ENCODE data around the gene C1QTNF6. TPM values are rescaled to one million over a fixed set of nuclear protein-coding genes. Genes with fewer than 3 reads are reported as not detected.

C1QTNF6 gene
- total RNA-seq, 1 donor from 2014 or later, result 1.6 TPM

DNA sequence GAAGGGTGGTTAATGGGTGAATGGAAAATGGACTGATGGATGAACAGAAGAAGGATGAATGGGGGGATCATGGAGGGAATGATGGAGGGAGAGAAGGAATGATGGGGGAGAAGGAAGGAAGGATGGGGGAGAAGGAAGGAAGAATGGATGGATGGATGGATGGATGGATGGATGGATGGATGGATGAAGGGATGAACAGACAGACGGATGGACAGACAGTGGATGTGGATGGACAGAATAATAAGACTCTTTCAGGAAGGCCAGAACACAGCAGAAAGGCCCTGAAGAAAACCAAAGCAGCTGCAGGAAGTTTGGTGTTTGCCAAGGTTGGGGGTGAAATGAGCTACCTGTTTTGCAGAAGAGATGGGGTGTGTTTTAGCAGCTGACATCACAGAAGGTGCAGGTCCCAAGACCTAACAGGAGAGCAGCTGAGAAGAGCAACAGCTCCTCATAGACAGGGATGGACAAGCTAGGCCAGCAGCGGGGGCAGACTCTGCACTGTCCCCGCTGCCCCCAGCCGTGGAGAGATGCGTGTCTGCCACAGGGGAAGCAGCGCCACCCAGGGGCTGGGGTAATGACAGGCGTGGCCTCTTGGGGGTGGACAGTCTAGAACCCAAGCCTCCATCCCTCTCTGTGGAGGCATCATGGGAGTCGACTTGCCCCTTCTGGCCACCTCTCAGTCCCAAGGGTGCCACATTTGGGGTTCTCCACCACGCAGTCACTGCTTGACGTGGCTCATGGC, 17.9 kb downstream of the C1QTNF6 start:
- intact Hi-C loops (cut with DNase I), result loop anchor here (10.0 kb wide), 1 partner anchor 95 kb away; no protein-coding TSS in a partner anchor
- ATAC-seq (no peak), DNase-seq (ENCODE audit: missing footprints) (peak; percentile 16)

DNA sequence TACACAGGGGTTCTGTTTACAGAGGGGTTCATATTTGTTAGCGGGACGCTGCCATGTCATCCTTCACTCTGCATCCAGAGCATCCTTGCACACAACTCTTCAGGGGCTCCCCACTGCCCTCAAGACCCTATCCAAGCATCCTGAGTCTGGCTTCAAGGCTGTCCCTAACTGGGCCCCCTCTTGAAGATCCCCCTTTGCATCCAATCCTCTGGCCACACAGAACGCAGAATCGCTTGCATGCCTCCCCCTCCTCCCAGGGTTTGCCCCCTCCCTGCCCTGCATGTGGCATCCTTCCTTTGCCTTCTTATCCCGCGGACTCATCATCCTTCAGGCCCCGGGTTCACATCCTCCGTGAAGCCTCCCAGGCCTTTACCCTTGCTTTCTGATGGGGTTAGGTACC, 18.6 kb downstream of the C1QTNF6 start:
- ATAC-seq, result no peak
- intact Hi-C loops (cut with DNase I), result loop anchor here (10.0 kb wide), 1 partner anchor 95 kb away; no protein-coding TSS in a partner anchor
- no peak for DNase-seq (ENCODE audit: missing footprints)

DNA sequence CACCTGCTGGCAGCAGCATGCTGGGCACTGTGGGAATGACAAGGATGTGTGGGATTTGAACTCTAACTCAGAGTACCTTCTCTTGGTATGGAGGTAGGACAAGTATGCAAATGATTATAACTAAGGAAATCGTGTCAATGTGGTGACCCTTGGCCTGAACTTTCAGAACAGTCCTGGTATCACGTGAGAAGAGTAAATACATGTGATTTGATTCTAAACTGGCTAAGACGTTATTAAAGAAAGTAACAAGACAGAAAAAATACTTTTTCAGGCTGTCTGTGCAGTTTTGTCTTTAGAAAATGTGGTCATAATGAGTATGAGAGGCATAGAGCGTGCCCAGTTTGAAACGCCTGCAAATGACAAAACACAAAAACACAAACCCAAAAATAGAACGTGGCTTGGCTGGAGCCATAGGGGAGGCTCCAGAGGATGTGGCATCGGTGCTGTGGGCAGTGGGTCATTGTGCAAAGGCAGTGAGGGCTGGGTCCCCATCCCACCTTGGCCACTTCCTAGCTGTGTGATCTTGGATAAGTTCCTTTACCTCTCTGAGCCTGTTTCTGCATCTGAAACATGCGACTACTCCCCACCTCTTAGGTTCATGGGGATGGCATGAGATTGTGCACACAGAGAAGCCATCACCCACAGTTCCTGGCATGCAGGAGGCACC, 19.9 kb downstream of the C1QTNF6 start:
- intact Hi-C loops (cut with DNase I), result loop anchor here (2.0 to 10.0 kb wide), 2 partner anchors 93 kb away; no protein-coding TSS in a partner anchor
- ATAC-seq (no peak), DNase-seq (ENCODE audit: missing footprints) (peak; percentile 4)

DNA sequence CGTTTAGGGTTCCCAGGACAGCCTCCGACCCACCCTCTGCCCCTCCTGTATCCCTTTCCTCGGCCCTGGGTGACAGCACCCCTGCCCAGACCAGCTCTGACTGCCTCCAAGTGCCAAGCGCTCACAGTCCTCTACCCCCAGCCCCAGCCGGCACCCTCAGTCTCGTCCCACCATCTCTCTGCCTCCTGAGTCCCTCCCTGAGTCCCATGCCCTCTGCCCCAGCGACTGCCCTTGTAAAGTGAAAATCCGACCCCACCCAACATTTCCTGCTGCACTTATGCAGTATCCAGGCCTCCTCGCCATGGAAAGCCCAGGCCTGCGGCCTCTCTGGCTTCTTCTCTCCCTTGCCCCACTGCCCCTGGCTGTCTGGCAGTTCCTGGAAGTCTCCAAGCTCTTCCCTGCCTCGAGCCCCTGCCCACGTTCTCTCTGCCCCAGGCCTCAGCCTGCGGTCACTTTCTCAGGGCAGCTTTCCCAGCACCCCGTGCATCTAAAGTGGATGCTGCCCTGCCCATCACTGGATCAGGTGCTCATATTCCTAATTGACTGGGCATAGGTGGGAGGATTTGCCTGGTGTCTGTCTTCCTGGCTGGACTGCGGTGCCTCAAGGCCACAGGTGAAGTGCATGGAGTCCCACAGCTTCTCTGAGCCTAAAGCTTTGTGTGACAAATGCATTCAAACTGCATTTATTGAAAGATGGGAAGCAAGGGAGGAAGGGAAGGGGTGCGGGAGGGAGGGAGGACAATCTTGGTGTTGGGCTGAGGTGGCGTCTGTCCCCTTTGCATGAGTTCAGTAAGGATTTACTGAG, 20.7 kb downstream of the C1QTNF6 start:
- DNase-seq (ENCODE audit: missing footprints) (peak; percentile 65), ATAC-seq (no peak)
- intact Hi-C loops (cut with DNase I), result loop anchor here (2.0 to 10.0 kb wide), 2 partner anchors 93 kb away; no protein-coding TSS in a partner anchor

DNA sequence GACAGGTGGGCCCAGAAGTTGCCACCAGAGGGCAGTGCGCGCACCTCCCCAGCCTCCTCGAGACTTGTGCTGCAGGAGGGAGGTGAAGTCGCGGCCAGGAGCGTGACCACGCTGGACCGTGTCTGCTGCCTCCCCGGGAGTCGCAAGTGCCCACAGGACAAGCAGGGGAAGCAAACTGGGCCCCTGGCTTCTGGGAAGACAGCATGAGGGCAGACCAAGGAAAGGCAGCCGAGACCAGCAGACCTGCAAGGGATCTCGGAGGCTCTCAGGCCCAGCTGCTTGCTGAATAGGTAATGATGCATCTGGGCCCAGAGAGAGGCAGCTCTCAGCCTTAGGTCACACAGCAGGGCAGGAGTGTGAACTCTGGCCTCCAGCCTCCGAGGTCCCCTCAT, 21.4 kb downstream of the C1QTNF6 start:
- ATAC-seq, result peak; percentile 87
- DNase-seq (ENCODE audit: missing footprints), result peak; percentile 93
- intact Hi-C loops (cut with DNase I), result loop anchor here (1.0 to 10.0 kb wide), 3 partner anchors 32 to 94 kb away; no protein-coding TSS in a partner anchor

DNA sequence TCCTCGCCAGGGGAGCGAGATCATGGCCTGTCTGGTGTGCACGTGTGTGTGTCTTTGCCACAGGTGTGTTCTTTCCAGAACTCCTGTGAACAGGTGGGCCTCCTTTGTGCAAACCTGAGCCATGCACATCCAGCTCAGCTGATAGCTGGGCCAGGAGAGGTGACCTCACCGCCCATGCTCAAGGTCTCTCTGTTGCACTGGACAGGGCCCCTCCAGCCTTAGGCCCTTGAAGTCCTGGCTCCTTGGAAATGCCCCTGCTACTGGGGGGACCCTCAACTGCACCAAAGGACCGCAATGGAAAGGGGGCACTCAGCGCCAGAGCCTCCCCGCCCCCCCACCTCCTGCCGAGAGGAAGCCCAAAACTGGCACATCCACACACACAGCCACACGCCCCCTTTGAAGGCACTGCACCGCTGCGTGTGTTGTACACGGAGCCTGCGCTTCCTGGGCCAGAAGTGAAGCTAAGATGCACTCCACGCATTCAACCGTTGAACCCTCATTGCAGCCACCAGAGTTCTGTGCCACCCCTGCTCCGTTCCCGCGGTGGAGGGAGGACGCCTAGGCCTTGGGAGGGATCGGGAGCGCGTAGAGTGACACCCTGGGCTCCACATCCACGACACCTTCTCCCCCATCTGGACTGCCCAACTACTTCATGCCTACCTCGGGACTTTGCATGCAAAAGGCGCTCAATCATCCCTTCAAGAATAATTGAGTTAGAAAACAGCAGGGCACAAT, 21.9 kb downstream of the C1QTNF6 start:
- intact Hi-C loops (cut with DNase I), result loop anchor here (1.0 to 10.0 kb wide), 3 partner anchors 32 to 95 kb away; no protein-coding TSS in a partner anchor
- ATAC-seq (no peak), DNase-seq (ENCODE audit: missing footprints) (peak; percentile 45)

DNA sequence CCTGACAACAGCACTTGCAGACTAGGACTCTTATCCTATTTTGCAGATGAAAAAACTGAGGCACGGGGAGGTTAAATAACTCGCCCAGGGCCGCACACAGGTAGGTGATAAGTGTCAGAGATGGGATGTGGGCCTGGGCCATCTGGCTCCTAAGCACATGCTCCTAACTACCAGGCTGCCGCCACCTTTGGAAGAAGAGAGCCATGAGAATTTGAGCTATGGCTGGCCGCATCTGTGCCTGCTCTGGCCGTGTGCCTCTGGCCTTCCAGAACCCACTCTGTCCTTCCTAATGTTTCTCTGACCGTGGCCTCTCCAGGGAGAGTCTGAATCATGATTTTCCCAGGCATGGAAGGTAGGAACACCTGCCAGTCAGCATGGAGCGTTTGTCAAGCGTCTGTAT, 23.0 kb downstream of the C1QTNF6 start:
- ATAC-seq (no peak), DNase-seq (ENCODE audit: missing footprints) (peak; percentile 46)
- intact Hi-C loops (cut with DNase I), result loop anchor here (10.0 kb wide), 1 partner anchor 90 kb away; no protein-coding TSS in a partner anchor

DNA sequence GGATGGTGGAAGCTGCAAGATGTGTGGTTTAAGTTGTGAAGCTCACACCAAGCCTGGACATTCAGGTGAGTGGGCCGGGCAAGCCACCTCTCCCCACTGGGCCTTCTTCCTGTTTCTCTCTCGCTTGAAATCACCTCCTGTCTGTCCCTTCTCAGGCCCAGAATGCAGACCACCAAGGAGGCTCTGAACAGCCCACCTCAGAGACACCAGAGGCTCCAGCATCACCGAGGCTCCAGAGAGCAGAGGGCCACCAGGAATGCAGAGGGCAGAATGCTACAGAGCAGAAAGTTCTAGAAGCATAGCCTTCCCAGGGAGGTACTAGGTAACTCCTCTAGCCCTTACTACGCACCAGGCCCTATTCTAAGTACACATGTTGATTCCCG, 23.6 kb downstream of the C1QTNF6 start:
- DNase-seq (ENCODE audit: missing footprints) (peak; percentile 32), ATAC-seq (no peak)
- intact Hi-C loops (cut with DNase I), result loop anchor here (10.0 kb wide), 1 partner anchor 90 kb away; no protein-coding TSS in a partner anchor

DNA sequence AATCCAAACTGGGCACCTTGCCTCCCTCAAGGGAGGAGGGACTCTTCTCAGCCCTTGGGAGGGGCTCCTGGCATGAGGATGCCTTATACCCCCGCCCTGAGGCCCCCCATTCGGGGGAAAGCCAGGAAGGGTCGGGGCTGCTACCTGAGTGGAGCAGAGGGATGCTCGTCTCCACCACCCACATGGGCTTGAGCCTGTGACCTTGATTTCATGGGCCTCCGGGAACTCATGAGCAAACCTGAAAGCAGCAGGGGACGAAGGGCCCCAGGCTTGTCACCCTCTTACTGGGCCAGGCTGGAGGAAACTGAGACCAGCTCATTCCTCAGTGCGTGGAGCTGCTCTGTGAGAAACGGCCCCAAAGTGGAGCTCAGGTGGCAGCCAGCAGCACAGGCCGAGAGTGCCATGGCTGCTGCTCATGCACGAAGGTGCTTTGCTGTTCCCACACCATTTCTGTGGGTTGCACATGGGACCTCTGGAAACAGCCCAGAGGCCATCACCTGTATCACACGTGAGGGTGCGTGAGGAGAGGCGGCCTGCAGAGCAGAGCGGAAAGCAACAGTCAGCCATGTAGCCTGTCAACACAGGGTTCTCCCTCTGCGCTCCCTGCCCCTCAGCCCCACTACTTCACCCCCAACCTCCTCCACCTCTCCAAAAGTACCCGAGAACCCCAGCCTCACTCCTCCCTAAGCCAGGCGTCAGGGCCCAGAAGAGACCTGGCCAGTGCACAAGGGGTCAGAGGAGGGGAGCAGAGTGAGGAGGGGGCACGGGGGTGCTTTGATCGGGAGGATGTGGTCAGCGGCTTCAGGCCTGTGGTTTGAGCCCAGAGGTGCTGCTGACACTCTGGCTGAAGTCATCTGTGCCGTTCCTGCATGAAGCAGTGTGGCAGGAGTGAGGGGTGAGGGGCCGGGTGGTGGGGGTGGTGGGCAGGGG, 24.2 kb downstream of the C1QTNF6 start:
- intact Hi-C loops (cut with DNase I), result loop anchor here (10.0 kb wide), 1 partner anchor 89 kb away; no protein-coding TSS in a partner anchor
- ATAC-seq (no peak), DNase-seq (ENCODE audit: missing footprints) (peak; percentile 62)

DNA sequence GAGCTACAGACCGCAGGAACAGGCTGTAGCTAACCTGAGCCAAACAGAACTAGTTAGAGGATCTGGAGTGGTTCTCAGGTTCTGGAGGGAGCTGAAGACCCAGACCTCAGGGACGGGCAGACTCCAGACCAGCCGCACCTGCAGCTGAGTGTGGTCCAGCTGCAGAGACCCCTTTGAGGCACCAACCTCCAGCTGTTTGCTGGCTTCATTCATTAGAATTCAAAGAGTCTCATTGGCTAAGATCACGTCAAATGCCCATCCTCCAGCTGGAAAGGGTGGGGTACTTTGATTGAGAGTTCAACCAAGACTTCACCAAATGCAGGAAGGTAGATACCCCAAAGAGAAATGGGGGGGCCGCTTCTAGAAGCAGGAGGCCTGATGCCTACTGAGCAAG, 25.0 kb downstream of the C1QTNF6 start:
- intact Hi-C loops (cut with DNase I), result loop anchor here (10.0 kb wide), 1 partner anchor 88 kb away; no protein-coding TSS in a partner anchor
- DNase-seq (ENCODE audit: missing footprints) (peak; percentile 5), ATAC-seq (no peak)

DNA sequence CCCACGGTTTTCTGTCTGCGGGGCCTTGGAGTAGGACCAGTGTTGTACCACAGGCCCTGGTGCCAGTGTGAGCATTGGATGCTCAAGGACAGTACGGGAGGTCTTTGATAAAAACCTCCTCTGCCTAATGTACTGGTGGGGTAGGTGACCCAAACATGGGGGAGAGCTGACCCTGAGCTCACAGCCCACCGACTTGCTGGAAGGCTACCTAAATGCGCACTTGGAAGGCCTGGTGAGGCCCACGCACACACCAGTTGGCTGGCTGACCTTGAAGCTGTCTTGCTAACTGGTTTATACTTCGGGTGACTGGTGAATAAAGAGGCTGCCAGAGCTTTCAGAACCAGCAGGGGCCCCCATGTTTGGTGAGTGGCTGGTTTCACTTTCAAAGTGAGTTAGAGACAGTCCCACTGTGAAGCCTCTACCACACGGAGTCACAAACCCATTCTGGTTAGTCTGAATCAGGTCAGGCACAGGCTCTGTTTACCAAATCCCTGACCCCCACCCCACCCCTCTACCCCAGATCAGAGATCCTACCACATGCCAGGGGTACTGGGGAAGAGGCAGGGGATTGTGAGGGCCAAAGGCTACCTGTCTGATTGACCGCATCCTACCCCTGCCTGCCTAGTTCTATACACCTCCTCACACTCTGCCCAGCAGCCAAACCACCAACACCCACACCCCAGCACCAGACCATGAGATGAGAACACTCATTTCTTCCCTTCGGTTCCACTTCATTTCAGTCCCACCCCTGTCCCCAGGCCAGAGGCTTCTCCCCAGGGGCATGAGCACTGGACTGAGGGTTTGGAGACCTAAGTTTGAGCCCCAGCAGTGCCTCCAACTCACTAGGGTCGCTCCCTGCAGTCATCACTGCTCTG, 25.6 kb downstream of the C1QTNF6 start:
- ATAC-seq (no peak), DNase-seq (ENCODE audit: missing footprints) (peak; percentile 25)
- intact Hi-C loops (cut with DNase I), result loop anchor here (10.0 kb wide), 1 partner anchor 88 kb away; no protein-coding TSS in a partner anchor

DNA sequence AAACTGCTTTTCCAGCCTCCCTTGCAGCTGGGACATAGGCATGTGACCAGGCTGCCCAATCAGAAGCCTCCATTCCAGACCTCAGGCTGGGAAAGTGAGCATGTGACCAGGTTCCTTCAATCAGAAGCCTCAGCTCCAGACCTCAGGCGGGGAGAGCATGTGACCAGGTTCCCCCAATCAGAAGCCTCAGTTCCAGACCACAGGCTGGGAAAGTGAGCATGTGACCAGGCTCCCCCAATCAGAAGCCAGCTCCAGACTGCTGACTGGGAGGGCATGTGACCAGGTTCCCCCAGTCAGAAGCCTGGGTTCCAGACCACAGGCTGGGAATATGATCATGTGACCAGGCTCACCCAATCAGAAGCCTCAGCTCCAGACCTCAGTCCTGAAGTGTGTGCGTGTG, 26.6 kb downstream of the C1QTNF6 start:
- DNase-seq (ENCODE audit: missing footprints) (peak; percentile 23), ATAC-seq (no peak)
- intact Hi-C loops (cut with DNase I), result loop anchor here (10.0 kb wide), 1 partner anchor 87 kb away; no protein-coding TSS in a partner anchor

DNA sequence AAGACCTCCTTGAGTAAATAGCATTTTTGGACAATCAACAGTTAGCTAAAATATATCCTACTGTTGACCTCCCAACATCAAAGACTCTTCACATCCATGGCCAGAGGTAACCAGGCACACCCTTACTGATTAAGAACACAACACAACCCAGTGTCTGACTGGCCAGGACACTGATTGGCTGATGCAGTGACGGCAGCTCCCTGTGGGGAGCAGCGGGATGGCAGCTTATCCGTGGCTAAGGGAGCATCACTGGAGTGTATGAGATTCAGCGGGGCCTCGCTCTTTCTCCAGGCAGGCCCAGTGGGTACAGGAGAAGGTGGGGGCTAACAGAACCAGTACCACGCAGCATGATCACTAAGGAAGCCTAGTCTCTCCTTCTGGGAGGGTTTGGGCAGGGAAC, 28.0 kb downstream of the C1QTNF6 start:
- intact Hi-C loops (cut with DNase I), result loop anchor here (10.0 kb wide), 1 partner anchor 85 kb away; no protein-coding TSS in a partner anchor
- ATAC-seq (no peak), DNase-seq (ENCODE audit: missing footprints) (no peak)

DNA sequence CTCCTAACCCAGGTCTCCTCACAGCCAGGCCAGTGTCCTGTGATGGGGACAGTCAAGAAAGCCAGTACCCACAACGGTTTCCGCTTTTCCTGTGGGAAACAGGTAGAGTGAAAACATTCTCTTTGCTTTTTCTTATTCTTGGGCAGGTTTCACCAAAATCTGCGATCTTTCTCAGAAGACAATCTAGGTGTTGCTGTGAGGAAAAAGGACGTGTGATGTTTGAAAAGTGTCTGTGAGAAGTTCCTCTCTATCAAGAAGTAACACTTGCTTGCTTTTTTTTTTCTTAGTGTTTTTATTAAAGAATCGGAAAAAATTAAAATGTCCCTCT, 29.1 kb downstream of the C1QTNF6 start:
- DNase-seq (ENCODE audit: missing footprints) (no peak), ATAC-seq (no peak)
- intact Hi-C loops (cut with DNase I), result no loop called here

DNA sequence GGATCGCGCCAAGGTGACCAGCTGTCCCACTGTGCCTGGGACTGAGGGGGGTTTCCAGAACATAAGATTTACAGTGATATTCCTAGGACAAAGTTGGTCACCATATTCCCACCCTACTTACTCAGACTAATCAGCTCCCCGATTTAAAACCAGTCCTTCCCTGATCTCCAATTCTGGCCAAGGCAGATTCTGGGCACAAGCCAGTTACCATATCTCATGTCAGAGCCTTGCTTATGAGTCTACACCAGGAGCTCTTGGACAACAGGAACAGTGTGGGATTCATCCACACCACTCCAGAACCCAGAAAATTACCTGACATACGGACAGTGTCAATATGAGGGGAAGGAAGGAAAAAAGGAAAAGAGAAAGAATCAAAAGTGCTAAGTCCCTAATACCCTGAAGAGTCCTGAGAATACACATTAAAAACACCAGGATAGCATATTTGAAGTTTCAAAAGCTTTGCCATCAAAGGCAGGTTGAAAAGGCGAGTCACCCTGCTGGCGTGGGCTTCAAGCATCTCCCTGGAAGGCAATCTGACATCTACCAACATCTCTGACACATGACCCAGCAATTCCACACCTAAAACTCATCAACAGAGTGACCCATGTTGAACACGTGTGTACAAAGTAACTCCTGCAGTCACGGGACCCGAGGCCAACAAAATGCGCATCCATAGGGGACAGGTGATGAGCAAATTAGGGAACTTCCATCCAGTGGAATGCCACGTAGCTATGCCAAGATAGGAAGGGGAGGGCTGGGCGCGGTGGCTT, 30.3 kb downstream of the C1QTNF6 start:
- intact Hi-C loops (cut with DNase I), result no loop called here
- ATAC-seq, result no peak

More for the DNA sequence above, 30.3 kb downstream of the C1QTNF6 start:
- DNase-seq (ENCODE audit: missing footprints), result no peak
